HL-60 (cell line): ENCODE measurements around the gene FGFR1OP2.

Source experiments
- CTCF ChIP-seq: IDR thresholded peaks from one replicate; pipeline ENCODE4 v1.5.1; 2011; ENCODE audit warnings: low read length, control low read depth, inconsistent platforms; ENCODE audit not compliant: insufficient read depth
- REST ChIP-seq: IDR thresholded peaks from 2 replicates; pipeline ENCODE4 v1.6.1; 2012; ENCODE audit warnings: low read depth; ENCODE audit not compliant: insufficient replicate concordance

GRCh38 chr12:27014859-27015729 lies 76.8 kb downstream of the FGFR1OP2 start:
- TF ChIP-seq CTCF (no peak), REST (no peak)
